Effector memory CD8-positive, alpha-beta T cell (primary cell): ENCODE results near the gene FAM3C.
"Not testable (repeated sequence)": the region's sequence is repeated elsewhere in the genome, so short reads cannot be mapped to it uniquely, and the experiment has no call there.

Experiments
- ATAC-seq: fragments of 150-1000 bp; cut with Tn5 transposase; replicated peaks from 2 replicates; pipeline ENCODE4 v1.10.0; 2021; ENCODE audit warnings: mild to moderate bottlenecking, moderate library complexity
- DNase-seq, 3 experiments: peaks; one replicate each; pipeline ENCODE4 v3.0.0; 2021
- H3K27ac Mint-ChIP-seq, 2 donors: one replicate each; pipeline ENCODE4 v1.8.0; 2022; ENCODE audit warnings: mild to moderate bottlenecking in 2 of 2, mixed read lengths in 2 of 2, moderate library complexity in 2 of 2
- H3K27me3 Mint-ChIP-seq, 2 donors: one replicate each; pipeline ENCODE4 v1.8.0; 2022; ENCODE audit warnings: mixed read lengths in 2 of 2
- H3K36me3 Mint-ChIP-seq: one replicate; pipeline ENCODE4 v1.8.0; 2022; ENCODE audit warnings: mild to moderate bottlenecking, moderate library complexity, mixed read lengths; ENCODE audit not compliant: insufficient read depth
- H3K4me1 Mint-ChIP-seq, 2 donors: one replicate each; pipeline ENCODE4 v1.8.0; 2022; ENCODE audit warnings: low read depth in 2 of 2, mixed read lengths in 2 of 2
- H3K4me3 Mint-ChIP-seq, 2 donors: one replicate each; pipeline ENCODE4 v1.8.0; 2022; ENCODE audit warnings: mild to moderate bottlenecking in 2 of 2, mixed read lengths in 2 of 2, moderate library complexity in 2 of 2
- H3K9me3 Mint-ChIP-seq, 2 donors: one replicate each; pipeline ENCODE4 v1.8.0; 2022; ENCODE audit warnings: mixed read lengths in 2 of 2

Gene FAM3C

DNA sequence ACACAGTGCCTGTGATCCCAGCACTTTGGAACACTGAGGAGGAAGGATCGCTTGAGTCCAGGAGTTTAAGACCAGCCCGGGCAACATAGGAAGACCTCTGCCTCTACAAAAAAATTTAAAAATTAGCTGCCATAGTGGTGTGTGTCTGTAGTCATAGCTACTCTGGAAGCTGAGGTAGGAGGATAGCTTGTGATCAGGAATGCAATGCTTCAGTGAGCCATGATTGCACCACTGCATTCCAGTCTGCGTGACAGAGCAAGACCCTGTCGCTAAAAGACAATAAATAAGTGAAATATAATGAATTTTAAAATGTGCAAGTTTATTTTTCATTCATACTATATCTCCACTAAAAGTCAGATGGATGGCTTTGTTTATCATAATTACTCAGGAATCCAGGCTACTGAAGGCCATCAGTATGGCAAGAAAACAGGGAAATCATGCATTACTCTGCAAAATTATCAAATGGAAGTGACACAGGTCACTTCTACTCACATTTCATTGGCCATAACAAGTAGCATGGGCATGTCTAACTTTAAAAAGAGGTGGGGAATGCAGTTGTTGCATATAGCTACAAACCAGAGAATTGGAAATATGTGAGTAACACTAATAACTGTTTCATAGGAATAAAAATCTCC lies 32.9 kb upstream of the FAM3C start:
- Mint-ChIP-seq H3K9me3 (no peaks in the 10 kb centered on the region), H3K27me3 (peaks cover 5 to 10% of the 10 kb centered on the region in 2 donors), H3K4me3 (no peak overlapping the region), H3K4me1 (no peaks in the 10 kb centered on the region), H3K27ac (no peak overlapping the region), H3K36me3 (peaks cover 2% of the 10 kb centered on the region)
- DNase-seq (no peak), ATAC-seq (no peak)

DNA sequence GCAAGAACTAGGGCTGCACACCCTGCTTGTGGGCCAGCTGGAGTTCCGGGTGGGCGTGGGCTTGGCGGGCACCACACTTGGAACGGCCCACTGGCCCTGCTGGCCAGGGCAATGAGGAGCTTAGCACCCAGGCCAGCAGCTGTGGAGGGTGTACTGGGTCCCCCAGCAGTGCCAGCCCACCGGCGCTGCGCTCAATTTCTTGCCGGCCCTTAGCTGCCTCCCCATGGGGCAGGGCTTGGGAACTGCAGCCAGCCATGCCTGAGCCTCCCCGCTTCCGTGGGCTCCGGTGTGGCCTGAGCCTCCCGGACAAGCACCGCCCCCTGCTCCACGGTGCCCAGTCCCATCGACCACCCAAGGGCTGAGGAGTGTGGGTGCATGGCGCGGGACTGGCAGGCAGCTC lies 25.6 kb upstream of the FAM3C start:
- not testable (repeated sequence) for H3K27ac Mint-ChIP-seq, ATAC-seq

DNA sequence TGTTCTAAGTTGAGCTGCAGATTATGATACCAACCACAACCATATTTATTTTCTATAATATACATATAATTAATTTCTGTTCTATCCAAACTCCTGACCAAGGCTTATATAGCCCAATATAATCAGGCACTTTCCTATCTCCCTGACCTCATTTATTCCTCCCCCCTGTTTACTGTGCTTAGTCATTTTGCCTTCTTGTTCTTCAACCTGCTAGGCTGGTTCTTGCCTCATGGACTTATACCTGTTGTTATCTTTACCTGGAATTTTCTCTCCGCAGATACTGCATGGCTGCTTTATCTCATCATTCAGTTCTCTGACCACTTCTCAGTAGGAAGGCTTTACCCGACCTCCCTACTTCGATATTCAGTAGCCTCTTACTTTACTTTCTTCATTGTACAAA lies 24.9 kb upstream of the FAM3C start:
- Mint-ChIP-seq H3K36me3 (no peaks in the 10 kb centered on the region), H3K4me1 (peaks cover 0 to 4% of the 10 kb centered on the region in 2 donors), H3K9me3 (no peaks in the 10 kb centered on the region), H3K4me3 (no peak overlapping the region), H3K27ac (no peak overlapping the region), H3K27me3 (peaks cover 5 to 10% of the 10 kb centered on the region in 2 donors)
- DNase-seq (no peak), ATAC-seq (no peak)

More for the DNA sequence above, 25.6 kb upstream of the FAM3C start:
- not testable (repeated sequence) for H3K4me1 Mint-ChIP-seq, DNase-seq, H3K9me3 Mint-ChIP-seq, H3K4me3 Mint-ChIP-seq, H3K36me3 Mint-ChIP-seq, H3K27me3 Mint-ChIP-seq

DNA sequence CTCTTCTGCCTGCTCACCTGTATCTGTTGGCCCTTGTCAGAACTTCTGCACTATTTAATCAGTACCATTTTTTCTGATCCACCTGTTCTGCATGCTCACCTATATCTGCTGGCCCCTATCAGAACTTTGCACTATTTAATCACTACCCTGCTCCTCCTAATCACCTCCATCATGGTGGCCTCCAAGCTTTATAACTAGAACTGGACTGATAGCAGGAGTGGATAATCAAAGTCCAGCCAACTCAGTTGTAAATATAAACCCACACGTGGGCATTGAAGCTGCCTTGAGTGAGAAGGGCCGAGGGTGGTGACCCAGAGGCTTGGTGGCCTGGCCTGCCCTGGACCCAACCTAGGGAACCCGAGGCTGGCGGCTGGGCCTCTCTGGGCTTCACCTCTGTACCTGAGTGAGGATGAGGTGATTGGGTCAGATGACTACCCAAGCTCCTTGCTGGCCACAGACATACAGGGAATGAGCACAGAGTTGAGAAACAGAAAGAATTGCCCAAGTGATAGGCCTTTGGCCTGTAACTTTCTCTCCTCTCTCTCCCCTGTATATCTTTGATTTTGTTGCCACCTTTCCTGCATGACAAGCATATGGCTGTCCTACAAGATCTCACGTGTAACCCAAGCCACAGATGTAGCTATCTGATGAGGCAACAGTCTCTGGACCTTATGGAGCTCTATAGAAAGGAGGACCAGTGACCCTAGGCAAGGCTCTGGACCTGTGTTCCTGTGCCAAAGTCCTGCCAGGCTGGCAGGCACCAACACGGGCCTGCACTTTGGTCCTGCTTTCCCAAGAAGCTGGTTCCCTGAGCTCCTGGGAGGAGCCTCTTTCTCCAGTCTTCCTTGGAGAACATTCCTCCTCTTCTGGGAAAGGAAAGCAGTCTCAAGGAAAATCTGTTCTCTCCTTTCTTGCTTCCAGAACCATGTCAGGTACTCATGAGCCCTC lies 23.4 kb upstream of the FAM3C start:
- Mint-ChIP-seq H3K4me3 (no peak overlapping the region), H3K4me1 (peaks cover 0 to 4% of the 10 kb centered on the region in 2 donors), H3K27ac (no peak overlapping the region), H3K27me3 (peaks cover 0 to 5% of the 10 kb centered on the region in 2 donors), H3K36me3 (no peaks in the 10 kb centered on the region), H3K9me3 (no peaks in the 10 kb centered on the region)
- no peak for DNase-seq
- no peak for ATAC-seq

DNA sequence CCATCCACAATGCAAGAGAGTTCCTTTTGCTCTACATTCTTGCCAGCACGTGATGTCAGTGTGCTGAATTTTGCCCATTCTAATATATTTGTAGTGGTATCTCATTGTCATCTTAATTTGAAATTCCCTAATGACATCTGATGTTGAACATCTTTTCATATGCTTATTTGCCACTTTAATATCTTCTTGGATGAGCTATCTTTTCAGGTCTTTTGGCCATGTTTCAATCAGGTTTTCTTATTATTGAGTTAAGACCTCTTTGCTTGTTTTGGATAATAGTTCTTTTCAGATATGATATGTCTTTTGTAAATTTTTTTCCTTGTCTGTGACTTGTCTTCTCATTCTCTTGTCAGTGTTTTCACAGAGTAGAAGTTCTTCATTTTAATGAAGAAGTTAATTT lies 20.4 kb upstream of the FAM3C start:
- Mint-ChIP-seq H3K36me3 (no peaks in the 10 kb centered on the region), H3K4me1 (peaks cover 0 to 4% of the 10 kb centered on the region in 2 donors), H3K9me3 (no peaks in the 10 kb centered on the region), H3K27me3 (peaks cover 8% of the 10 kb centered on the region in 2 donors), H3K4me3 (no peak overlapping the region), H3K27ac (no peak overlapping the region)
- no peak for DNase-seq
- no peak for ATAC-seq

DNA sequence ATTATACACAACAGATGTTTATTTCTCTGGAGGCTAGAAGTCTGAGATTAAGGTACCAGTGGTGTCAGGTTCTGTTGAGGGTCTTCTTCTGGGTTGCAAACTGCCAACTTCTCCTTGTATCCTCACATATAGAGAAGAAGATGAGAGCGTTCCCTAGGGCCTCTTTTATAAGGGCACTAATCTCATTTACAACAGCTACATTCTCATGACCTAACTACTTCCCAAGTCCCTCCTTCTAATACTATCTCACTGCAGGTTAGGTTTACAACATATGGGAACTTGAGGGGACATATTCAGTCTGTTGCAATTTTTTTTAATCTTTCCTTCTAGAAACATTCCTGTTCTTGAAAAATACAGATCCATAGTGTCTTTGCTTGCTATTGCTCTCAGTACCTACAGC lies 18.3 kb upstream of the FAM3C start:
- Mint-ChIP-seq H3K9me3 (no peaks in the 10 kb centered on the region), H3K4me1 (peaks cover 4% of the 10 kb centered on the region in 2 donors), H3K27ac (no peak overlapping the region), H3K36me3 (no peaks in the 10 kb centered on the region), H3K27me3 (peaks cover 8% of the 10 kb centered on the region in 2 donors), H3K4me3 (no peak overlapping the region)
- DNase-seq (no peak), ATAC-seq (no peak)

DNA sequence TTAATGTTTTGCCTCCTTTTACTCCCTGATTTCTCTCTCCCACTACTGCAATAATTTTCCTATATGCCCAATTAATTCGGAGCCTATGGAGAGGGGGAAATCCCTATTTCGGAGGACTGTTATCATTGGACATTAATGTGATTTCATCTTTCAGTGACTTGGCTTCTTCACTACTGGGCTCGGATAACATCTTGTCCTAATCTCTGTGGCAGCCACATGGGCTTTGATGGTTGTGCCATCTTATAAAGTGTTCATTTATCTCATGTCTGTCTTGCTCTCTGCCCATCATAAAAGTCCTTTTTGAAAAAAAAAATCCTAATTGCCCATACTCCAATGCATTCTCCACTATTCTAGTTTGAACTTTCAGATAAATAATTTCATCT lies 15.5 kb upstream of the FAM3C start:
- Mint-ChIP-seq H3K27ac (peak overlapping the region in 1 of 2 donors; percentile 1), H3K36me3 (no peaks in the 10 kb centered on the region), H3K27me3 (peaks cover 8% of the 10 kb centered on the region in 2 donors), H3K9me3 (no peaks in the 10 kb centered on the region), H3K4me1 (peaks cover 0 to 4% of the 10 kb centered on the region in 2 donors), H3K4me3 (no peak overlapping the region)
- ATAC-seq (no peak), DNase-seq (no peak)

DNA sequence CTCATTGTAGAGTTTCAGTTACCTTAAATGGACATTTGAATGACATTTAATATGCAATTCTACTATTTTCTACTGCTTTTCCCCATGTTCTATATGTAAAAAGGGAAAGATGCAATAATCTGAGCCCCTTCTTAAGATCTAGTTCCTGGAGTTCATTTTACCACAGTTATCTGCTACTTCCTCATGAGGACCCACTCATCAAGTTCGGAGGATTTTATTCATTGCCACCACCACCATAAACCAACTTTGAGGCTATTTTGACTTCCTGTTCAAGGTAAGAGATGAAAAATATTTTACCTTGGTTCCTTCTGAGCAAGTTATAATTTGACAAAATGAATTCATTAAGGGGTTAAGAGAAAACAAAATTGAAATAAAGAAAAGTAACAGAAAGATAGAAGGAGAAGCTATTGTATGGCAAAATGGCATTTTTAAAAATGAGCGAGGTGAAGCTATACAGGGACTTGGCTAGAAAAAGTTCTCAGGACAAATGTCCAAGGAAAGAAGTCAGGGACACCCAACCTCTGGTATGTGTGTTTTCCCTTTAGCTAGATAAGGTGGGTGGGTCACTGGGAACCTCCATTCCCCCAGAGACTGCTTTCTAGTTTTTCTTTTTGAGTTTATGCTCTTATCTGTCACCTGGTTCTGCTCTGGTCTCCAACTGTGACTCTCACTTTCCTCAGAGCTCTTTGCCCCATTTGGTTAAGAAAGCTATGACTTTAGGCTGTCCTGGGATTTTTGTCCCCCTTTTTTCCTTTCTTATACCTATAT lies 14.9 kb upstream of the FAM3C start:
- Mint-ChIP-seq H3K4me1 (peaks cover 0 to 4% of the 10 kb centered on the region in 2 donors), H3K9me3 (no peaks in the 10 kb centered on the region)

DNA sequence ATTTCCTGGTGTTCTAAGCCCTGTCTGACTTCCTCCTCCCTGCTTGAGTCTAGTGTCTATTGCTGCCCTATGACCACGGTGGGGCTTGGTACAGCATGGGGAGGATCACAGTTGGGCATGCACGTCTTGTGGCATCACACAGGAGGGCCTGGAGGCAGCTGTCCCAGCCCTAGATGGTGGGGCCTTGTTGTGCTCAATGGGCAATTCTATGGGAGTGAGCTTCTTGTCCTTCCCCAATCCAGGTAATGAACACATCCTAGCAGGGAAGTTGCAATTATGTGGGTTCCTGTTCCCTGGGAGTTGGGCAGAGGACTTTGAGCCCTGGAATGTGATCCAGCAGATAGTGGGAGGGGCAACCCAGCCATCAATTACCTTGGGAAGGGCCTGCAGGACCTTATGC lies 10.8 kb upstream of the FAM3C start:
- DNase-seq (no peak), ATAC-seq (no peak)
- Mint-ChIP-seq H3K9me3 (no peaks in the 10 kb centered on the region), H3K4me3 (no peak overlapping the region), H3K36me3 (no peaks in the 10 kb centered on the region), H3K27me3 (peaks cover 3 to 12% of the 10 kb centered on the region in 2 donors), H3K27ac (no peak overlapping the region), H3K4me1 (peaks cover 0 to 4% of the 10 kb centered on the region in 2 donors)

More for the DNA sequence above, 14.9 kb upstream of the FAM3C start:
- no peaks in the 10 kb centered on the region for H3K36me3 Mint-ChIP-seq
- ATAC-seq: no peak
- no peak for DNase-seq
- H3K27me3 Mint-ChIP-seq: peaks cover 8% of the 10 kb centered on the region in 2 donors
- H3K4me3 Mint-ChIP-seq: no peak overlapping the region
- H3K27ac Mint-ChIP-seq: peak overlapping the region in 1 of 2 donors; percentile 1

DNA sequence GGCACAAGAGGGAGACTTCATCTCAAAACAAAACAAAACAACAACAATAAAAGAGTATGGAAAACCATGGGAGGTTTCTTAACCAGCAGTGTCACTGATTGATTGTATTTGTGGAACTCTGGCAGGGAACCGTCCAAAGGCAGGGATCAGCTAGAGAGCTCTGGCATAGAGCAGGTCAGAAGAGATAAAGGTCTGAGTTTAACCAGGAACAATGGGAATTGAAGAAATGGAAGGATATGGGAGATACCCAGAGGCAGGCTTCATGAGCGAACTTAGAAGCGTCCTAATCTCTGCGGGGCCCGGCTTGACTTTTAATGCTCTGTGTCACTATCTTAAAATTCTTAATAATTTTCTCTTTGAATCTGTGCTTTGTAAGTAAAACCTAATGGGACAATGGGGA lies 10.4 kb upstream of the FAM3C start:
- ATAC-seq: no peak
- peaks cover 0 to 4% of the 10 kb centered on the region in 2 donors for H3K4me1 Mint-ChIP-seq
- DNase-seq: no peak
- H3K9me3 Mint-ChIP-seq: no peaks in the 10 kb centered on the region
- H3K27me3 Mint-ChIP-seq: peaks cover 0 to 9% of the 10 kb centered on the region in 2 donors
- no peak overlapping the region for H3K27ac Mint-ChIP-seq
- no peaks in the 10 kb centered on the region for H3K36me3 Mint-ChIP-seq
- H3K4me3 Mint-ChIP-seq: no peak overlapping the region

DNA sequence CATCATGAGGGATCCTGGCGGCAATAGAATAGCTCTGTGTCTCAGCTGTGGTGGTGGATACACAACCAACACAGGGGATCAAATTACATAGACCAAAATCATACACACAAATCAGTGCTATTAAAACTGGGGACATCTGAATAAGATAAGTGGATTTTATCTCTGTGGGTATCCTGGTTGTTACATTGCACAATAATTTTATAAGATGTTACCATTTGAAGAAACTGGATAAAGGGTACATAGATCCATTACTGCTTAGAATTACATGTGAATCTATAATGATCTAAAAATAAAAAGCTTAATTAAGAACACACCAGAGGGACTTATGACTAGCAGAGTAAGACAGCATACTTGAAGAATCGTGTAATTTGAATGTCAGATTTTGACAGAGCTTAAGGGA lies 8.2 kb upstream of the FAM3C start:
- no peaks in the 10 kb centered on the region for H3K4me1 Mint-ChIP-seq
- no peak overlapping the region for H3K27ac Mint-ChIP-seq
- DNase-seq (no peak), ATAC-seq (no peak)
- no peaks in the 10 kb centered on the region for H3K36me3 Mint-ChIP-seq
- no peaks in the 10 kb centered on the region for H3K9me3 Mint-ChIP-seq
- no peak overlapping the region for H3K4me3 Mint-ChIP-seq
- H3K27me3 Mint-ChIP-seq: peaks cover 0 to 9% of the 10 kb centered on the region in 2 donors

DNA sequence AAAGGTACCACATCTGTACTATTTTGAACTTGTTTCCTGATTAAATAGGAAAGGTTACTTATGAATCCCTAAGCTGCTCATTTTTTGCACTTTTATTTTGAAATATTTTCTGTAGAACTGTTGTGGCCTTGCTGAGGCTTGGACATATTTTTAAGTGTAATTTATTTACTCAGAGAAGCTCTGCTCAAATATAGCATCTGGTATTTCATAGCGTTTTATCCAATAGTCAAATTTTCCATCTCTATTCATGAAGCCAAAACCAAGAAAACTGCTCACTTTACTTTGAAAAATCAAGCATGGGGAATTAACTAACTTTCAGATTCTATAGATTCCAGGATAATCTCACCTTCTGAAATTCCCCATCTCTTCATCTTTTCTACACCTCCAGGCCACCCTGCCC lies 6.6 kb upstream of the FAM3C start:
- Mint-ChIP-seq H3K9me3 (no peaks in the 10 kb centered on the region), H3K4me1 (no peaks in the 10 kb centered on the region), H3K27ac (no peak overlapping the region), H3K4me3 (no peak overlapping the region), H3K36me3 (no peaks in the 10 kb centered on the region), H3K27me3 (peaks cover 0 to 9% of the 10 kb centered on the region in 2 donors)
- no peak for ATAC-seq
- no peak for DNase-seq

DNA sequence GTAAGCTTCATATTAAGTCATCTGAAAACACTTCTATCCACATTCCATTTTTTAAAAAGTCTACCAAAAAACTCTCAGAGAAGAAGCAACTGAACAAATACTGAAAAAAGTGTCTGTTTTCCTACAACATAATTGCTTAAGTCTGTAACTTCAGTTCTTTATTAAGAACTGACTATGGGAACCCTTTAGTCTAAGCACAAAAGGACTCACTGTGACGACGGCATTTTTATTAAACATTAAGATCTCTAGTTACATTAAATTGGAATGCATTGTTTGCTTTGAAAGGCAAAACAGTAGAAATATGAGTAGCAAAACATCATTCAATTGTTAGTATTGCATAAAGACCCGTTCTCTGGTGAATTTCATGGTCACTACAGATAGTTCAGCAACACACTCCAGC lies 5.8 kb upstream of the FAM3C start:
- no peaks in the 10 kb centered on the region for H3K4me1 Mint-ChIP-seq
- H3K9me3 Mint-ChIP-seq: no peaks in the 10 kb centered on the region
- no peak for ATAC-seq

More for the DNA sequence above, 5.8 kb upstream of the FAM3C start:
- H3K27ac Mint-ChIP-seq: no peak overlapping the region
- peaks cover 0 to 9% of the 10 kb centered on the region in 2 donors for H3K27me3 Mint-ChIP-seq
- no peak overlapping the region for H3K4me3 Mint-ChIP-seq
- no peak for DNase-seq
- H3K36me3 Mint-ChIP-seq: no peaks in the 10 kb centered on the region
